ENCODE measurements around the gene RAD51B.

Gene RAD51B

GRCh38 chr14:68548194-68549076 lies 728.9 kb downstream of the RAD51B start:
- H3K4me3 ChIP-seq (ENCODE audit: low read depth, low read length): no peak overlapping the region
- TF ChIP-seq CTCF (IDR thresholded peaks at IDR 0.05; ENCODE audit: borderline replicate concordance, insufficient read depth, low read depth, low read length): no peak

GRCh38 chr14:68550338-68550715 lies 730.7 kb downstream of the RAD51B start:
- H3K4me3 ChIP-seq (ENCODE audit: low read depth, low read length): no peak overlapping the region

GRCh38 chr14:68551045-68551683 lies 731.6 kb downstream of the RAD51B start:
- TF ChIP-seq CTCF (IDR thresholded peaks at IDR 0.05; ENCODE audit: borderline replicate concordance, insufficient read depth, low read depth, low read length): no peak
- H3K4me3 ChIP-seq (ENCODE audit: low read depth, low read length): no peak overlapping the region

More at GRCh38 chr14:68550338-68550715, 730.7 kb downstream of the RAD51B start:
- TF ChIP-seq CTCF (IDR thresholded peaks at IDR 0.05; ENCODE audit: borderline replicate concordance, insufficient read depth, low read depth, low read length): no peak

GRCh38 chr14:68552075-68552474 lies 732.5 kb downstream of the RAD51B start:
- no peak for TF ChIP-seq CTCF (IDR thresholded peaks at IDR 0.05; ENCODE audit: borderline replicate concordance, insufficient read depth, low read depth, low read length)

GRCh38 chr14:68552602-68553001 lies 733.0 kb downstream of the RAD51B start:
- TF ChIP-seq CTCF (IDR thresholded peaks at IDR 0.05; ENCODE audit: borderline replicate concordance, insufficient read depth, low read depth, low read length): no peak
- H3K4me3 ChIP-seq (ENCODE audit: low read depth, low read length): no peak overlapping the region

More at GRCh38 chr14:68552075-68552474, 732.5 kb downstream of the RAD51B start:
- H3K4me3 ChIP-seq (ENCODE audit: low read depth, low read length): no peak overlapping the region

GRCh38 chr14:68553311-68553710 lies 733.7 kb downstream of the RAD51B start:
- no peak for TF ChIP-seq CTCF (IDR thresholded peaks at IDR 0.05; ENCODE audit: borderline replicate concordance, insufficient read depth, low read depth, low read length)
- H3K4me3 ChIP-seq (ENCODE audit: low read depth, low read length): no peak overlapping the region
